Ishikawa (cell line): ENCODE data around the gene TNS1.

ENCODE experiments used
- CEBPB ChIP-seq: IDR thresholded peaks from 2 replicates; pipeline ENCODE4 v1.6.1; 2012
- CREB1 ChIP-seq: IDR thresholded peaks from 2 replicates; pipeline ENCODE4 v1.6.1; 2012; ENCODE audit warnings: low read depth
- EGR1 ChIP-seq: IDR thresholded peaks from 2 replicates; pipeline ENCODE4 v1.6.1; 2012
- EP300 ChIP-seq: IDR thresholded peaks from 2 replicates; pipeline ENCODE4 v1.6.1; 2012; ENCODE audit warnings: borderline replicate concordance
- FOXM1 ChIP-seq: IDR thresholded peaks from 2 replicates; pipeline ENCODE4 v1.6.1; 2012; ENCODE audit warnings: low read depth, borderline replicate concordance
- MAX ChIP-seq: IDR thresholded peaks from 2 replicates; pipeline ENCODE4 v1.6.1; 2012
- NFIC ChIP-seq: IDR thresholded peaks from 2 replicates; pipeline ENCODE4 v1.6.1; 2012
- RAD21 ChIP-seq: IDR thresholded peaks from 2 replicates; pipeline ENCODE4 v1.6.1; 2012; ENCODE audit warnings: low read depth
- REST ChIP-seq: IDR thresholded peaks from 2 replicates; pipeline ENCODE4 v1.6.1; 2012; ENCODE audit warnings: low read depth, mild to moderate bottlenecking
- TAF1 ChIP-seq: IDR thresholded peaks from 2 replicates; pipeline ENCODE4 v1.6.1; 2012; ENCODE audit warnings: low read depth, mild to moderate bottlenecking
- TCF12 ChIP-seq: IDR thresholded peaks from 2 replicates; pipeline ENCODE4 v1.6.1; 2012; ENCODE audit warnings: low read depth
- TEAD4 ChIP-seq: IDR thresholded peaks from 2 replicates; pipeline ENCODE4 v1.6.1; 2012
- USF1 ChIP-seq: IDR thresholded peaks from 2 replicates; pipeline ENCODE4 v1.6.1; 2012
- YY1 ChIP-seq: IDR thresholded peaks from 2 replicates; pipeline ENCODE4 v1.6.1; 2012; ENCODE audit warnings: low read depth
- ZBTB7A ChIP-seq: IDR thresholded peaks from 2 replicates; pipeline ENCODE4 v1.6.1; 2012; ENCODE audit warnings: low read depth

TNS1 gene

GRCh38 chr2:217964275-217965161 lies 38.3 kb downstream of the TNS1 start:
- TF ChIP-seq TAF1, result no peak
- no peak for TF ChIP-seq EP300
- no peak for TF ChIP-seq NFIC
- no peak for TF ChIP-seq MAX
- no peak for TF ChIP-seq RAD21
- no peak for TF ChIP-seq CREB1
- TF ChIP-seq ZBTB7A, result no peak
- no peak for TF ChIP-seq YY1
- TF ChIP-seq USF1, result no peak
- TF ChIP-seq CEBPB, result no peak
- TF ChIP-seq REST, result no peak
- TF ChIP-seq TEAD4, result no peak
- TF ChIP-seq EGR1, result no peak
- no peak for TF ChIP-seq TCF12
- TF ChIP-seq FOXM1, result no peak

GRCh38 chr2:217960351-217960750 lies 42.4 kb downstream of the TNS1 start:
- no peak for TF ChIP-seq EP300
- TF ChIP-seq CREB1, result no peak
- TF ChIP-seq MAX, result no peak
- no peak for TF ChIP-seq EGR1
- no peak for TF ChIP-seq FOXM1
- TF ChIP-seq TAF1, result no peak
- TF ChIP-seq YY1, result no peak

GRCh38 chr2:217959723-217960122 lies 43.1 kb downstream of the TNS1 start:
- TF ChIP-seq TEAD4 (no peak), ZBTB7A (no peak), MAX (no peak), RAD21 (no peak), EGR1 (no peak), EP300 (no peak), CREB1 (no peak), FOXM1 (no peak), TAF1 (no peak), YY1 (no peak), USF1 (no peak), CEBPB (no peak), NFIC (no peak), TCF12 (no peak), REST (no peak)

DNA sequence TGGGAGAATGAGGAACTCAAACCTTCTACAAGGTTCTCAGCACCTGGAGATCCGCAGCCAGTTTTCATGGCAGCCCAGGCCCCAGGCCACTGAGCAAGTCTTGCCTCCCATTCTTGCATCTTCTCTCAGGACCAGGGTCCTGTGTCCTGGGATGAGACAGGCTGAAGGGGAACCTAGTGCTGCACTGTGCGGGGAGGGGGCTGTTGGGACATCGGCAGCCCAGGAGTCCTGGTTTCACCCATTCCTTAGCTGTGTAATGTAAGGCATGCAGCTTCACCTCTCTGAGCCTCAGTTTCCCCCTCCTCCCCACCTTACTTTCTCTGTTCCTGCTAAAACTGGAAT lies 43.9 kb downstream of the TNS1 start:
- no peak for TF ChIP-seq TAF1
- no peak for TF ChIP-seq RAD21
- no peak for TF ChIP-seq EP300
- no peak for TF ChIP-seq FOXM1
- TF ChIP-seq CEBPB, result no peak
- TF ChIP-seq REST, result no peak
- no peak for TF ChIP-seq USF1
- TF ChIP-seq ZBTB7A, result no peak
- no peak for TF ChIP-seq YY1
- TF ChIP-seq MAX, result no peak
- no peak for TF ChIP-seq EGR1
- no peak for TF ChIP-seq TEAD4
- TF ChIP-seq TCF12, result no peak
- TF ChIP-seq NFIC, result no peak
- TF ChIP-seq CREB1, result no peak
